Stimulated activated naive CD8-positive, alpha-beta T cell treated with anti-CD3 and anti-CD28 coated beads, Interleukin-15, Interleukin-2, amounts not matched to agents 100 ng/mL and 50 ng/mL, for 24 hours (primary cell): ENCODE results near the gene APP.

ENCODE experiments used
- H3K27ac Mint-ChIP-seq: one replicate; pipeline ENCODE4 v1.8.0; 2021; ENCODE audit warnings: mild to moderate bottlenecking, mixed read lengths
- H3K27me3 Mint-ChIP-seq: one replicate; pipeline ENCODE4 v1.8.0; 2021; ENCODE audit warnings: mixed read lengths
- H3K36me3 Mint-ChIP-seq: one replicate; pipeline ENCODE4 v1.8.0; 2021; ENCODE audit warnings: low read depth, mixed read lengths
- H3K4me1 Mint-ChIP-seq: one replicate; pipeline ENCODE4 v1.8.0; 2021; ENCODE audit warnings: low read depth, mixed read lengths
- H3K4me3 Mint-ChIP-seq: one replicate; pipeline ENCODE4 v1.8.0; 2021; ENCODE audit warnings: mild to moderate bottlenecking, mixed read lengths
- H3K9me3 Mint-ChIP-seq: one replicate; pipeline ENCODE4 v1.8.0; 2021; ENCODE audit warnings: mixed read lengths

APP gene

DNA sequence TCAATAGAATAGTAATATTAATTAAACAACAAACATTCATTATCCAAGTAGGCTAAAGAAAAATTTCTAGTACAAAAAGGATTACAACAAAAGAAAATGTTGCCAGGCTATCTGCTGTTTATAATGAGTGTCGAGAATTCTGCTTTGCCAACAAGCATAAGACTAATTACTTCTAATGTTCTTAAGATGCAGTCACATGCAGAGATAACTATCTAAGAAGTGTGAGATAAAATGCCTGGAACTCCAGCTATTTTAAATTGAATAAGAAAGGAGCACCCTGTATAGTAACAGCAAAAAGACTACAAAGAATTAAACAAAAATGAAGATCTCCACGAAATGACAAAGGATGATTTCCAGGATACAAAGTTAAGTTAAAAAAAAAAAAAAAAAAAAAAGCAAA, 59.9 kb downstream of the APP start:
- Mint-ChIP-seq H3K4me3 (no peak overlapping the region), H3K27me3 (no peaks in the 10 kb centered on the region), H3K9me3 (peaks cover 3% of the 10 kb centered on the region), H3K36me3 (peaks cover 21% of the 10 kb centered on the region), H3K4me1 (no peaks in the 10 kb centered on the region), H3K27ac (no peak overlapping the region)

DNA sequence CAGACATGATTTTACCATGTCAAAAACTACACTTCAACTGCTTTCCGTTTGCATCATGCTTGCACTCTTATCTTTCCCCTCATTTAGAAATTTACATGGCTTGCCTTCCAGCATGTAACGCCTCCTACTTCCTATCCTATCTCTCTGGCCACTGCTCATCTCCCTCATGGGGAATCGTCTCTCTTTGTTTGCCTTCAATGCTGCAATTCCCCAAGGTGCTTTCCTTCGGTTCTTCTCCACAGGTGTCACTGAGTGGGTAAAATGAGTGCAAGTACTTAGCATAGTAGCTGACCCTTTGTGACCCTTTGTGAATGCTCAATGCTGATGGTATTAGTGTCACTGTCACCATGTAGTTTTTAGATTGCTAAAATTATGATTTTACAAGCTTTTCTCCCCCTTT, 63.1 kb downstream of the APP start:
- Mint-ChIP-seq H3K27ac (no peak overlapping the region), H3K27me3 (no peaks in the 10 kb centered on the region), H3K9me3 (peaks cover 14% of the 10 kb centered on the region), H3K4me1 (no peaks in the 10 kb centered on the region), H3K4me3 (no peak overlapping the region), H3K36me3 (peaks cover 43% of the 10 kb centered on the region)

DNA sequence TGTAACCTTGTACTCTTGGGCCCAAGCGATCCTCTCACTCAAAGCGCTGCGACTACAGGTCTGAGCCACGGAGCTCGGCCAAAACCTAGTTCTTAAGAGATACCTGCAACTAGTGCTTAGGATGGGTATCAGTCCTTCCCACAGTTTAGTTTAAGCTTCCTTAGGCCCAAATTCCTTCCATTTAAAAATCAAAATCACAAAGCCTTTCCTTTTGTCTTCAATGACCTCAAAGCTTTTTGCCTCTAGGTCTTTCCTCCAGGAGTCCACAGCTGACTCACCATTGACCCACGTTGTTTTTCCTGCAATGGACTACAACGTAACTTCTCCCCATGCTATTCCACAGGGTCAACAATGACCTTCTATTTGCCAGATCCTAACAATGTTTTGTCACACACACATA, 64.0 kb downstream of the APP start:
- Mint-ChIP-seq H3K27ac (no peak overlapping the region), H3K4me3 (no peak overlapping the region)

DNA sequence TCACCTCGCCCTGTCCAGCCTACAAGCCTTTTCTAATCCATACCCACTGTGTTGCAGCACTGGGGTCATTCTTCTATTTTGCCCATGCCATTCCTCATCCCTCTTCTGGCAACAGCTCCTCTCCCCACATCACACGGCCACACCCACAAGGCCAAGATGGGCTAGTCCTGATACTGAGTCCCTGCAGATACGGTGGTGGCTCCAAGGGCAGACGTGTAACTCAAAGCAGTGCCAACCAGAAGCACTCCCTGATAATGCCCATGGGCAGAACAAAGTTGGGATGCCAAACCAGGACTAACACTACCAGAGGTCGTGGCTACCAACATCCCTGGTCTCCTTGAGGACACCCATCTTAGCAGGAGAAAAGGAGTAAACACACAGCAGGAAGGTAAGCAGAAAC, 64.8 kb downstream of the APP start:
- no peaks in the 10 kb centered on the region for H3K4me1 Mint-ChIP-seq
- no peaks in the 10 kb centered on the region for H3K27me3 Mint-ChIP-seq
- peaks cover 14% of the 10 kb centered on the region for H3K9me3 Mint-ChIP-seq
- no peak overlapping the region for H3K4me3 Mint-ChIP-seq
- H3K27ac Mint-ChIP-seq, result no peak overlapping the region
- peaks cover 37% of the 10 kb centered on the region for H3K36me3 Mint-ChIP-seq

More for the DNA sequence above, 64.0 kb downstream of the APP start:
- peaks cover 43% of the 10 kb centered on the region for H3K36me3 Mint-ChIP-seq
- H3K27me3 Mint-ChIP-seq, result no peaks in the 10 kb centered on the region
- no peaks in the 10 kb centered on the region for H3K4me1 Mint-ChIP-seq
- H3K9me3 Mint-ChIP-seq, result peaks cover 14% of the 10 kb centered on the region

DNA sequence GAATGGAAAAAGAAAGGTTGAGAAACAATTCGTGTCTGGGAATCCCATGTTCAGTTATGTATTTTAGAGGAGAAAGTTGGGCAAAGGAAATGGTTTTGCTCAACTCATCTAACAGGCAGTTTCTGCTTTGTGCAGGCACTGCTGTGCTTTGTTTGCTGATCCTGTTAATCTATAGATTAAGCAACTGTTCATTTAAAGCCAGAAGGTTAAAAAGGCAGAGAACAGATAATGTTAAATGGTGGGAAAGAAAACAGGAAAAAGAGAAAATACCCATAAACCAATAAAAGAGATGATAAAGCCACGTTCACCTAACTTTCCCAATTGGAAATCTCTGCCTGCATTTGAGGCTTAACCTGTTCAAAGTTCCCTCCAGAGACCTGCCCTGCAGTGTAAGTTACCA, 70.0 kb downstream of the APP start:
- Mint-ChIP-seq H3K4me3 (no peak overlapping the region), H3K36me3 (peaks cover 20% of the 10 kb centered on the region), H3K27ac (no peak overlapping the region), H3K27me3 (no peaks in the 10 kb centered on the region), H3K4me1 (no peaks in the 10 kb centered on the region), H3K9me3 (peaks cover 11% of the 10 kb centered on the region)

DNA sequence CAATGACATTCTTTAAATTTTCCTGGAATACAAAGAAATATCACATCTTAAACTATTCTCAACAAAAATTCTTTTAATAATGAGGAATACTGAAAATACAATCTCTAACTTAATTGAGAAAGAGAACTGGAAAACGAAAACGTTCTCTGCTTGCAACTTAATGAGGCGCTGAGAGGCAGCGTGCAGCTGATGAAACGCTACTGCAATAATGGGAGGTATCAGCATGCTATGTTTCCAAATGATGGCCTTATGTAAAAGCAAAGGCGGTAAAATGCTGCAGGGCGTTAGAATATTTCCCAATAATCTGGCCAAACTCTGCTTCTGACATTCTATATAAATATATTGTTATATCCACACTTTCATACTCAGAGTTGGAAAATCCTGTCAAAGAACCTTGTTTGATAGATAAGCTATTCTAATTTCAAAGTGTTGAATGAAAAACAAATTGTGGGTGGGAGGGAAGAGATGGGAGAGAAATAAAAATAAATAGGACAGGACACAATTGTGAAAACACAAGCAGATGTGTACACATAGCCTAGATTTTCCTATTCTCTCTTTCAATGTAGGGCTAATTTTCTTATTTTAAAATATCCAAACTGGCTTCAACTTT, 70.9 kb downstream of the APP start:
- Mint-ChIP-seq H3K9me3 (peaks cover 11% of the 10 kb centered on the region), H3K27ac (no peak overlapping the region), H3K4me3 (no peak overlapping the region), H3K4me1 (no peaks in the 10 kb centered on the region), H3K36me3 (peaks cover 18% of the 10 kb centered on the region), H3K27me3 (no peaks in the 10 kb centered on the region)

DNA sequence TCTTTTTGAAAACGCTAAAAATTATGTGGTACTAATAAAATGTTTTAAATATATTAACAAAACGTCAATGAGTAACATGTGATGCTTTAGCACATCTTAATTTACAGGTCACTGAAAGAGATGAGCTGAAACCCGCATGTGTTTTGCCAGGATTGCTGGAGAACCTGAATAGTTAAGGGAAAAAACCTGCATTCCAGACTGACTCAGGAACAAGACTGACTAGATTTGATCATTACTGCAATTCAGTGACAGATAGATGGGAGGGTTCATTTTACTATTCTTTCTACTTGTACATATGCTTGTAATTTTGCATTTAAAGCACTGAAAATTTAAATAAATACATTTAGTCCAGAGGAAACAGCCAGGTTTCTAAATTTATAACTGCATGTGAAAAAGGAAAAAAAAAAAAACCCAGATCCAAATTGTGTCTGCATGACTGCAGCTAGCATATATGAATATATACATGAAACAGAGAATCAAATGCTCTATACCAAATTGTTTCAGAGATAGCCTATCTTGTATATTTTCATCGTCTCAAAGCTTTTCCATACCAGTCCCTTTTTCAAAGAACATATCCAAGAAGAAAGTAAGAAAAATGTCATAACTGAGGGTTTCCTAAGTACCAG, 71.7 kb downstream of the APP start:
- peaks cover 3% of the 10 kb centered on the region for H3K9me3 Mint-ChIP-seq
- H3K27ac Mint-ChIP-seq, result no peak overlapping the region
- H3K4me1 Mint-ChIP-seq, result no peaks in the 10 kb centered on the region

DNA sequence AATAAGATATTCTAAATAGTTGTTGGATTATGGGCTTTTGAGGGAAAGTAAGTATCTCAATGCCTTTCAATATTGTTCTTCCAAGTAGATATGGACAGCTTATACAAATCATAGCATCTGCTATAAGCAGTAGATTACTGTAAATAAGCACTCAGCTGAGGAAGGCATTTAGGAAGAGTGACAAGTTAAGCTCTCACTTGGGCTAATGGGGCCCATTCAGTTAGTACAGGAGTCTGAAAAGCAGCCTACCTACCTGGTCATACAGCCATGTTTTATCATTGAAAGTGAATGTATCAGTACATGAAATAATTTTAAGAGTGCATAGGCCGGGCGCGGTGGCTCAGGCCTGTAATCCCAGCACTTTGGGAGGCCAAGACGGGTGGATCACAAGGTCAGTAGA, 73.1 kb downstream of the APP start:
- Mint-ChIP-seq H3K36me3 (no peaks in the 10 kb centered on the region), H3K9me3 (no peaks in the 10 kb centered on the region), H3K4me3 (no peak overlapping the region), H3K27ac (no peak overlapping the region), H3K4me1 (no peaks in the 10 kb centered on the region), H3K27me3 (no peaks in the 10 kb centered on the region)

More for the DNA sequence above, 71.7 kb downstream of the APP start:
- H3K36me3 Mint-ChIP-seq, result peaks cover 10% of the 10 kb centered on the region
- no peaks in the 10 kb centered on the region for H3K27me3 Mint-ChIP-seq
- H3K4me3 Mint-ChIP-seq, result no peak overlapping the region

DNA sequence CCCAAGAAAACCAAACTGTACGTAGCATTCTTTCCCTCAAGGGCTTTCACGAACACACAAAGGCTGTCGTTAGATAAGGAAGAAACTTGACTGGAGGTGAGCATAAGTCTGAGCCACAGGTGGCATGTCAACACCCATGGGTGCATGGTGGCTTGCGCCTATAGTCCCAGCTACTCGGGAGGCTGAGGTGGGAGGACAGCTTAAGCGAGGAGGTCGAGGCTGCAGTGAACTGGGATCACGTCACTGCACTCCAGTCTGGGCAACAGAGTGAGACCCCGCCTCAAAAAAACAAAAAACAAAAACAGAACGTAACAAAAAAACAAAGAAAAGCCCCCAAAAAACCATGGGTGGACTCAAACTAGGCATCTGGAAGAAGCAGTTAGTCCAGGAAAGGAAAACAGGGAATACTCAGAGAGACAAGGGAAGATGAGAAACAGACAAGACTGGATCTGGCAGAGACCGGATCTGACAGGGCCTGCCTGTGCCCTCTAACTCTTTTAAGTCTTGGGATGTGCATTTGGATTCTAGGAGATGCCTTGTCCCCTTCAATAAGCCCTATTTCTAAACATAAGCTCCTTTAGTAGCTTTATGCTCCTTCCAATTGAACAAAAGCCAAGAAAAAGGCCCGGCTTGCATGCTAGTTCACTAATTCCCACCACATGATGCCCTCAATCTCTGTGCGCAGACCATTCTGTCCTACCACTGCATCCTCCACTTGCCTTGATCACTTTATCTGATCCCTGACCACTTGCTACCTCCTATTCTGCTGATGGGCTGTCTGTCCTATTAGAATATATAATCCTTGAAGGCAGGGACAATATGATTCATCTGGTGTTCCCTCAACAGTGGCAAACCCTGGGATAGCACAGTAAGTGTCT, 73.8 kb downstream of the APP start:
- Mint-ChIP-seq H3K4me3 (no peak overlapping the region), H3K4me1 (no peaks in the 10 kb centered on the region), H3K36me3 (no peaks in the 10 kb centered on the region), H3K27ac (no peak overlapping the region), H3K9me3 (no peaks in the 10 kb centered on the region), H3K27me3 (no peaks in the 10 kb centered on the region)

DNA sequence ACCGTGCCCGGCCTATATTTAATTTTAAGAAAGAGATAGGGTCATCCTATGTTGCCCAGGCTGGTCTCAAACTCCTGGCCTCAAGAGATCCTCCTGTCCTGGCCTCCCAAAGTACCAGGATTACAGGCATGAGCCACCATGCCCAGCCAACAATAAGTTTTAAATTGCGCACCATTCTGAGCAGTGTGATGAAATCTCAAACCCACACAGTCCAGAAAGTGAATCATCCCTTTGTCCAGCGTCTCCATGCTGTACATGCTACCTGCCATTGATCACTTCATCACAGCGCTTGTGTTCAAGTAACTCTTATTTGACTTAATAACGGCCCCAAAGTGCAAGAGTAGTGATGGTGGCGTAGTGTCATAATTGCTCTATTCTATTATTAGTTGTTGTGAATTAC, 75.4 kb downstream of the APP start:
- no peaks in the 10 kb centered on the region for H3K9me3 Mint-ChIP-seq
- no peak overlapping the region for H3K27ac Mint-ChIP-seq
- H3K4me1 Mint-ChIP-seq, result no peaks in the 10 kb centered on the region
- H3K36me3 Mint-ChIP-seq, result peaks cover 4% of the 10 kb centered on the region
- H3K4me3 Mint-ChIP-seq, result no peak overlapping the region
- H3K27me3 Mint-ChIP-seq, result no peaks in the 10 kb centered on the region

DNA sequence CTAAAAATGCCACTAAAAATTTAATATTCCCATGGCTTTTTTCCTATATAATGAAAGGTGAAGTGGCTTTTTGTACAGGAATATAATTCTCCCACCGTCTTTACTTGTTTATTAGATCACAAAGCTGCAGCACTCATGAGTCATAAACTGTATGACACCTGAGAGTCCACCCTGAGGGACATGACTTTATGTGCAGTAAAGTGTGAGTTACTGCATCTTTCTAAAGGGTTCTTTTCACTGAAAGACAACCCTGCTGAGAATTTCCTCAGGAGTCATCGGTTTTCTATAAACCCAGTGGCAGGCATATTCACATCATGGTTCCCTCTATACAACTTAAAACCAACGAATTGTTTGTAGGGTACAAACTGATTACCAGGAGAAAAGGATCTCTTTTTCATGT, 77.4 kb downstream of the APP start:
- Mint-ChIP-seq H3K27me3 (no peaks in the 10 kb centered on the region), H3K9me3 (no peaks in the 10 kb centered on the region), H3K27ac (no peak overlapping the region), H3K36me3 (peaks cover 16% of the 10 kb centered on the region), H3K4me3 (no peak overlapping the region), H3K4me1 (no peaks in the 10 kb centered on the region)

DNA sequence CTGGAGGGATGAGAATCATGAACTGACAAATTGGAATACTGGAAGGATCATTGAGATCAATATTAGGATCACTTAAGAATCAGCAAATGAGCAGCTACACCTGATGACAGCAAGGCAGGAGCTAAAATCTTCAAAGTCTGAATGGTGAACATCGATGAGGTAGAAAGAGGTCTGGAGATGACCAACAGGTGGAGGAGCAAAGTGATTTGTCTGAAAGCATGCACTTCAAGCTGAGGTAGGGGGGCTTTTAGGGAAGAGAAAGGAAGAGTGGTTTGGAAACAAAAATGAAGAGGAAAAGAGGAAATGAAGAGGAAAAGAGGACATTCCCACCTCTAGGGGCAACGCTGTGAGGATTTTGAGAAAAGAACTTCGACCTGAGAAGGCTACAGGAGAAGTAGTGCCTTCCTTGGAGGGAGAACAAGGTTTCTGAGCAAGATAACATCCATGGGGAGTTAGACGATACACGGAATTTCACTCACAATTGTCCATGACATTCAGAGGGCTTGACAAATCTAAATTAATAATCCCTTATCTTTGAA, 79.0 kb downstream of the APP start:
- Mint-ChIP-seq H3K27ac (no peak overlapping the region), H3K27me3 (no peaks in the 10 kb centered on the region), H3K4me1 (no peaks in the 10 kb centered on the region), H3K9me3 (no peaks in the 10 kb centered on the region), H3K36me3 (peaks cover 24% of the 10 kb centered on the region), H3K4me3 (no peak overlapping the region)

DNA sequence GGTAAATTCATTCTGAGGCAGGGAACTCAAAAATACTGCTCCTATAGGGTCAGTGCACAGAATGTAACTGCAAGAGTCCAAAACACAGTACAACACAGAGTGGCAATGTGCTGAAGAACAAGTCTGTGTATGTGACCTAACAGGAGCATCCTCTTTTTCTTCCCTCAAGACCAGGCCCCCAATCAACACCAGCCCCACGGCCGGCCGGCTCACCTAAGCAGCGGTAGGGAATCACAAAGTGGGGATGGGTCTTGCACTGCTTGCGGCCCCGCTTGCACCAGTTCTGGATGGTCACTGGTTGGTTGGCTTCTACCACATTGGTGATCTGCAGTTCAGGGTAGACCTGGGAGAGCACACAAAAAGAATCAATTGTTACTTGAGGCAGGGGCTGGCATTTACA, 80.8 kb downstream of the APP start:
- no peaks in the 10 kb centered on the region for H3K9me3 Mint-ChIP-seq
- H3K36me3 Mint-ChIP-seq, result peaks cover 30% of the 10 kb centered on the region
- no peak overlapping the region for H3K4me3 Mint-ChIP-seq

DNA sequence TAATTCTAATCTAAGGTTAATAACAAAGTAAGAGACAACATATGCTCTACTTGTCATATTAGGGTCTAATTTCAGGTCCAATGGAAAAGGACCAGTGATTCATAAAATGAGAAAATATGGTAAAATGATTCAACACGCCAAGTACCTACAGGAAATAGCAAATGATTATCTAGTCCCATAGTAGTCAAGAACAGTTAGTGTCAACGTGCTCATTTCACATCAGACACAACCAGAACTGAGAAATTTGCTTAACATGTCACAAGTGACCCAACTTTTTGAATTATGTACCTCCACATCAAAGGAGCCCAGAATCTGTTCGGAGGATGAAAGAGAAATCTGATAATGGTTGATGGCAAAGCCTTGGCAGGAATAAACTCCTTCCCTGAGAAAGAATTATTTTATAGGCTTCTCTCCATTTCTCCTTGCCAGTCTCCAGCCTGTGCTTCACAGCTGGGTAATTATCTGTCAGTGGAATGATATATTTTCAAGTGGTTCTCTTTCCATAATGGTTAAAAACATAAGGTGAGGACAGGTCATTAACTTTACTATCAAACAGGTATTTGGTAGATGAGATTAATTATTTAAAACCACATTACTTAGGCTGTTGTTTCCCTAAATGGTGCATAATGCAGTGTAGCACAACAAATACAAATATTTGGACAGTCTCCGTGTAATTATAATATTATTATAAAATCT, 83.2 kb downstream of the APP start:
- no peaks in the 10 kb centered on the region for H3K4me1 Mint-ChIP-seq
- H3K9me3 Mint-ChIP-seq, result no peaks in the 10 kb centered on the region

More for the DNA sequence above, 80.8 kb downstream of the APP start:
- Mint-ChIP-seq H3K27ac (no peak overlapping the region), H3K27me3 (no peaks in the 10 kb centered on the region), H3K4me1 (no peaks in the 10 kb centered on the region)

DNA sequence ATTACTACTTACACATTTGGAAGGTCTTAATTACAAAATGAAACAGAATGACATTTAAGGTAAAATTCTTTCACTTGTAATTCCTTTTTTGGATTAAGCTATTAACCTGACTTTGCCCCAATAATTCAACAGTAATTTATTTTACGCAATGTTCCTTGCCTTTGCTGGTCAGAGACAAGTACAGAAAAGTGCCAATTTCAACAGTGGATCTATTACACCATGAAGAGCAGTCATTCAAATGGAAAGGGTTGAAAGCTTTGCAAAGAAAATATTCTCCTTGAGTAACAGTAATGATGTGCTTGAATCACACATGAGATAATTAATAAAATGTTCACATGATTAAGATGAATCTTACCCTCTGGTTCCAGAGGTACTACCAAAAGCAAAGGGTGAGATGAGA, 84.7 kb downstream of the APP start:
- H3K4me1 Mint-ChIP-seq, result no peaks in the 10 kb centered on the region
- no peak overlapping the region for H3K27ac Mint-ChIP-seq
- H3K27me3 Mint-ChIP-seq, result no peaks in the 10 kb centered on the region
- H3K4me3 Mint-ChIP-seq, result no peak overlapping the region
- H3K9me3 Mint-ChIP-seq, result no peaks in the 10 kb centered on the region
- peaks cover 30% of the 10 kb centered on the region for H3K36me3 Mint-ChIP-seq

More for the DNA sequence above, 83.2 kb downstream of the APP start:
- H3K27me3 Mint-ChIP-seq, result no peaks in the 10 kb centered on the region
- peaks cover 30% of the 10 kb centered on the region for H3K36me3 Mint-ChIP-seq
- no peak overlapping the region for H3K4me3 Mint-ChIP-seq
- H3K27ac Mint-ChIP-seq, result no peak overlapping the region
